Measurements from ENCODE around the gene ATP6V0A1. TPM values are rescaled to one million over a fixed set of nuclear protein-coding genes. Genes with fewer than 3 reads are reported as not detected.

The ATP6V0A1 gene
- total RNA-seq, 1 experiment from 2014 or later: 0.07 TPM

DNA sequence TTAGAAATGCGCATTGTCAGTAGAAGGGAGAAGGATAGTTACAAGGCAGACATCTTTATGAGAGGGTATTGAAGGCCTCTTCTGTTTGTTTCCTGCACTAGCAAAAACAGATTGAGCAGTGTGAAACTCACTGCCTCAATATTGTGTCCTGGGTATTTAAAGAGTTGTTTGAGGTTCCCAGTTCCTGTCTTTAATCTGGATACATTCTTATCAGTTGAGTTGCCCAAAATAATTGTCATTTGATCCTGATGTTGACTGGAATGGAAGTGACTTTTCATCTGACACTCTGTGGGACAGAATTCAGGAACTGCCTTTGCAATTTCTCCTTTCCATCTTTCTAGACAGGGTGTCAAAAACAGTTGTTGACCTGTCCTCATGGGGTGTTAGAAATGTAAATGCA lies 1.7 kb downstream of the ATP6V0A1 start:
- no peaks in the 10 kb centered on the region for H3K9me2 ChIP-seq (replicated peaks; ENCODE audit: low read length)
- ATAC-seq (no peak), DNase-seq (no peak)
- no peaks in the 10 kb centered on the region for H3K36me3 ChIP-seq (ENCODE audit: low read depth, low read length)
- no peaks in the 10 kb centered on the region for H4K20me1 ChIP-seq (ENCODE audit: low read length)
- no peak overlapping the region for H3K4me3 ChIP-seq (ENCODE audit: low read length)
- no peak overlapping the region for H2AFZ ChIP-seq (ENCODE audit: low read length)
- intact Hi-C loops (cut with micrococcal nuclease): no loop called here
- no peak overlapping the region for H3K4me2 ChIP-seq (ENCODE audit: low read length)
- H3K27ac ChIP-seq (ENCODE audit: low read length): no peak overlapping the region
- H3K79me2 ChIP-seq (ENCODE audit: low read length): no peaks in the 10 kb centered on the region
- no peaks in the 10 kb centered on the region for H3K27me3 ChIP-seq (ENCODE audit: low read length)
- BruUV-seq (replicated peaks): no TSS peak
- POLR2A ChIA-PET (ENCODE audit: unreplicated experiment): no interaction called here
- CTCF ChIA-PET: no interaction called here
- H3K9ac ChIP-seq (ENCODE audit: low read length): no peak overlapping the region
- no peaks in the 10 kb centered on the region for H3K4me1 ChIP-seq (ENCODE audit: insufficient read depth, low read length)
- TF ChIP-seq EZH2 (IDR thresholded peaks at IDR 0.05; ENCODE audit: low read length, unreplicated experiment) (no peak), EZH2phosphoT487 (IDR thresholded peaks at IDR 0.05; ENCODE audit: borderline replicate concordance, low read length) (no peak)
- TF ChIP-seq, protein P1, sequence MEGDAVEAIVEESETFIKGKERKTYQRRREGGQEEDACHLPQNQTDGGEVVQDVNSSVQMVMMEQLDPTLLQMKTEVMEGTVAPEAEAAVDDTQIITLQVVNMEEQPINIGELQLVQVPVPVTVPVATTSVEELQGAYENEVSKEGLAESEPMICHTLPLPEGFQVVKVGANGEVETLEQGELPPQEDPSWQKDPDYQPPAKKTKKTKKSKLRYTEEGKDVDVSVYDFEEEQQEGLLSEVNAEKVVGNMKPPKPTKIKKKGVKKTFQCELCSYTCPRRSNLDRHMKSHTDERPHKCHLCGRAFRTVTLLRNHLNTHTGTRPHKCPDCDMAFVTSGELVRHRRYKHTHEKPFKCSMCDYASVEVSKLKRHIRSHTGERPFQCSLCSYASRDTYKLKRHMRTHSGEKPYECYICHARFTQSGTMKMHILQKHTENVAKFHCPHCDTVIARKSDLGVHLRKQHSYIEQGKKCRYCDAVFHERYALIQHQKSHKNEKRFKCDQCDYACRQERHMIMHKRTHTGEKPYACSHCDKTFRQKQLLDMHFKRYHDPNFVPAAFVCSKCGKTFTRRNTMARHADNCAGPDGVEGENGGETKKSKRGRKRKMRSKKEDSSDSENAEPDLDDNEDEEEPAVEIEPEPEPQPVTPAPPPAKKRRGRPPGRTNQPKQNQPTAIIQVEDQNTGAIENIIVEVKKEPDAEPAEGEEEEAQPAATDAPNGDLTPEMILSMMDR (conservative IDR thresholded peaks at IDR 0.05; ENCODE audit: low read depth, low read length): no peak
- H3K9me3 ChIP-seq (ENCODE audit: low read length): no peaks in the 10 kb centered on the region
- no peaks in the 10 kb centered on the region for H3F3A ChIP-seq (ENCODE audit: low read length, unreplicated experiment)

DNA sequence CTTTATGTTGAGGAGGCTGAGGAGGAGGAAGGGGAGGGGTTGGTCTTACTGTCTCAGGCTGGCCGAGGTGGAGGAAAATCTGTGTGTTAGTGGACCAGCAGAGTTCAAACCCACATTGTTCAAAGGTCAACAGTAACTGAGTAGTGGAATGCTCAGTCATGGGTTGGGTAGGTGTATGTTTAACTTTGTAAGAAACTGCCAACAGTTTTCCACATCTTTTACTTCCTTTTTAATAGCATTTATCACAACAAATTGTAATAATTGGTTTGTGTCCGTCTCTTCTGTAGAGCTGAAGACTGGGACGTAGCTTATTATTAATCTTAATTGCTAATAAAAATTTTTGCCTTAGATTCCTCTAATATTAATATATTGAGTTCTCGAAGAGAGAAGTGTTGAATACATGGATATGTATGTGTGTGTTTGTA lies 5.3 kb downstream of the ATP6V0A1 start:
- ATAC-seq (no peak), DNase-seq (no peak)
- no peaks in the 10 kb centered on the region for H3F3A ChIP-seq (ENCODE audit: low read length, unreplicated experiment)
- CTCF ChIA-PET: no interaction called here
- no peaks in the 10 kb centered on the region for H3K9me2 ChIP-seq (replicated peaks; ENCODE audit: low read length)
- no peaks in the 10 kb centered on the region for H3K27me3 ChIP-seq (ENCODE audit: low read length)
- H2AFZ ChIP-seq (ENCODE audit: low read length): no peak overlapping the region
- TF ChIP-seq, protein P1 (conservative IDR thresholded peaks at IDR 0.05; ENCODE audit: low read depth, low read length): no peak
- no peak for TF ChIP-seq EZH2phosphoT487 (IDR thresholded peaks at IDR 0.05; ENCODE audit: borderline replicate concordance, low read length)
- H3K4me1 ChIP-seq (ENCODE audit: insufficient read depth, low read length): no peaks in the 10 kb centered on the region
- H3K36me3 ChIP-seq (ENCODE audit: low read depth, low read length): no peaks in the 10 kb centered on the region
- BruUV-seq (replicated peaks): no TSS peak
- no peak overlapping the region for H3K4me2 ChIP-seq (ENCODE audit: low read length)
- no peaks in the 10 kb centered on the region for H3K79me2 ChIP-seq (ENCODE audit: low read length)
- intact Hi-C loops (cut with micrococcal nuclease): no loop called here
- POLR2A ChIA-PET (ENCODE audit: unreplicated experiment): no interaction called here
- no peaks in the 10 kb centered on the region for H4K20me1 ChIP-seq (ENCODE audit: low read length)
- no peak overlapping the region for H3K4me3 ChIP-seq (ENCODE audit: low read length)
- no peak overlapping the region for H3K27ac ChIP-seq (ENCODE audit: low read length)
- H3K9me3 ChIP-seq (ENCODE audit: low read length): no peaks in the 10 kb centered on the region
- no peak overlapping the region for H3K9ac ChIP-seq (ENCODE audit: low read length)

- ChIA-PET POLR2A (ENCODE audit: unreplicated experiment) (no interaction called here), CTCF (no interaction called here)
- no peaks in the 10 kb centered on the region for H4K20me1 ChIP-seq (ENCODE audit: low read length)
- no peak overlapping the region for H3K27ac ChIP-seq (ENCODE audit: low read length)
- H3K4me1 ChIP-seq (ENCODE audit: insufficient read depth, low read length): no peaks in the 10 kb centered on the region
- H3K79me2 ChIP-seq (ENCODE audit: low read length): no peaks in the 10 kb centered on the region
- ATAC-seq (no peak), DNase-seq (no peak)
- BruUV-seq (replicated peaks): no TSS peak
- no peak overlapping the region for H3K4me3 ChIP-seq (ENCODE audit: low read length)
- no peaks in the 10 kb centered on the region for H3K36me3 ChIP-seq (ENCODE audit: low read depth, low read length)
- H3K4me2 ChIP-seq (ENCODE audit: low read length): no peak overlapping the region
- H3K9me2 ChIP-seq (replicated peaks; ENCODE audit: low read length): no peaks in the 10 kb centered on the region
- H3K9ac ChIP-seq (ENCODE audit: low read length): no peak overlapping the region
- intact Hi-C loops (cut with micrococcal nuclease): no loop called here
- no peak overlapping the region for H2AFZ ChIP-seq (ENCODE audit: low read length)
- no peaks in the 10 kb centered on the region for H3F3A ChIP-seq (ENCODE audit: low read length, unreplicated experiment)
- no peaks in the 10 kb centered on the region for H3K9me3 ChIP-seq (ENCODE audit: low read length)
- no peaks in the 10 kb centered on the region for H3K27me3 ChIP-seq (ENCODE audit: low read length)
- TF ChIP-seq EZH2phosphoT487 (IDR thresholded peaks at IDR 0.05; ENCODE audit: borderline replicate concordance, low read length): no peak
- TF ChIP-seq EZH2 (IDR thresholded peaks at IDR 0.05; ENCODE audit: low read length, unreplicated experiment): no peak
- TF ChIP-seq, protein P1 (conservative IDR thresholded peaks at IDR 0.05; ENCODE audit: low read depth, low read length): no peak
Measured at GRCh38 chr17:42467889-42468288, 9.2 kb downstream of the ATP6V0A1 start.

Measured in PC-3 (cell line).